Fibroblast of mammary gland (primary cell): ENCODE data around the gene L3MBTL2.

Experiments used
- DNase-seq: peaks from one replicate; pipeline ENCODE4 v3.0.0-alpha.2; 2010; ENCODE audit warnings: low read depth
- H3K4me3 ChIP-seq: 2 replicates; pipeline ENCODE4 v1.5.1; 2011; ENCODE audit warnings: low read depth, mild to moderate bottlenecking, low read length, moderate library complexity; ENCODE audit not compliant: control insufficient read depth
- TF ChIP-seq, protein P1 (sequence below): conservative IDR thresholded peaks from 2 replicates; pipeline ENCODE4 v1.5.1; 2011; ENCODE audit warnings: low read depth, low read length, inconsistent platforms; ENCODE audit not compliant: control insufficient read depth, insufficient read depth

The L3MBTL2 gene

DNA sequence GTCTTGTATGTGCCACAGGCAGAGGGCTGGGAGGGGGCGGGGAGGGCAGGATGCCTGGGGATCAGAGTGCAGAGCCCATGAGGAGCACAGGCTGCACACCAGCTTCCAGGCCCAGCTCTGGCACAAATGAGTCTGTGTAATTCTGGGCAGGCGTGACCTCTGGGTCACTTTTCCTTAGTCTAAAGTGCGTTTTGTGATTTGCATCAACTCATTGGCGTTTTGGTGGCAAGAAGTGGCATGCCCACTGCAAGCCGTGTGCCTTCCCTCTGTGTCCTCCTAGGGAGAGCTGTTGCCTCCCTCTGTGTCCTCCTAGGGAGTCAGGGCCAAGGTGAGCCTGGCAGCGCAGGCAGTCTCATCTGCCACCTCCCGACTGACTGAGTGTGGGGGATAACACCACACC, 18.4 kb downstream of the L3MBTL2 start:
- DNase-seq: no peak
- TF ChIP-seq, protein P1, sequence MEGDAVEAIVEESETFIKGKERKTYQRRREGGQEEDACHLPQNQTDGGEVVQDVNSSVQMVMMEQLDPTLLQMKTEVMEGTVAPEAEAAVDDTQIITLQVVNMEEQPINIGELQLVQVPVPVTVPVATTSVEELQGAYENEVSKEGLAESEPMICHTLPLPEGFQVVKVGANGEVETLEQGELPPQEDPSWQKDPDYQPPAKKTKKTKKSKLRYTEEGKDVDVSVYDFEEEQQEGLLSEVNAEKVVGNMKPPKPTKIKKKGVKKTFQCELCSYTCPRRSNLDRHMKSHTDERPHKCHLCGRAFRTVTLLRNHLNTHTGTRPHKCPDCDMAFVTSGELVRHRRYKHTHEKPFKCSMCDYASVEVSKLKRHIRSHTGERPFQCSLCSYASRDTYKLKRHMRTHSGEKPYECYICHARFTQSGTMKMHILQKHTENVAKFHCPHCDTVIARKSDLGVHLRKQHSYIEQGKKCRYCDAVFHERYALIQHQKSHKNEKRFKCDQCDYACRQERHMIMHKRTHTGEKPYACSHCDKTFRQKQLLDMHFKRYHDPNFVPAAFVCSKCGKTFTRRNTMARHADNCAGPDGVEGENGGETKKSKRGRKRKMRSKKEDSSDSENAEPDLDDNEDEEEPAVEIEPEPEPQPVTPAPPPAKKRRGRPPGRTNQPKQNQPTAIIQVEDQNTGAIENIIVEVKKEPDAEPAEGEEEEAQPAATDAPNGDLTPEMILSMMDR: no peak
- H3K4me3 ChIP-seq: no peak overlapping the region

DNA sequence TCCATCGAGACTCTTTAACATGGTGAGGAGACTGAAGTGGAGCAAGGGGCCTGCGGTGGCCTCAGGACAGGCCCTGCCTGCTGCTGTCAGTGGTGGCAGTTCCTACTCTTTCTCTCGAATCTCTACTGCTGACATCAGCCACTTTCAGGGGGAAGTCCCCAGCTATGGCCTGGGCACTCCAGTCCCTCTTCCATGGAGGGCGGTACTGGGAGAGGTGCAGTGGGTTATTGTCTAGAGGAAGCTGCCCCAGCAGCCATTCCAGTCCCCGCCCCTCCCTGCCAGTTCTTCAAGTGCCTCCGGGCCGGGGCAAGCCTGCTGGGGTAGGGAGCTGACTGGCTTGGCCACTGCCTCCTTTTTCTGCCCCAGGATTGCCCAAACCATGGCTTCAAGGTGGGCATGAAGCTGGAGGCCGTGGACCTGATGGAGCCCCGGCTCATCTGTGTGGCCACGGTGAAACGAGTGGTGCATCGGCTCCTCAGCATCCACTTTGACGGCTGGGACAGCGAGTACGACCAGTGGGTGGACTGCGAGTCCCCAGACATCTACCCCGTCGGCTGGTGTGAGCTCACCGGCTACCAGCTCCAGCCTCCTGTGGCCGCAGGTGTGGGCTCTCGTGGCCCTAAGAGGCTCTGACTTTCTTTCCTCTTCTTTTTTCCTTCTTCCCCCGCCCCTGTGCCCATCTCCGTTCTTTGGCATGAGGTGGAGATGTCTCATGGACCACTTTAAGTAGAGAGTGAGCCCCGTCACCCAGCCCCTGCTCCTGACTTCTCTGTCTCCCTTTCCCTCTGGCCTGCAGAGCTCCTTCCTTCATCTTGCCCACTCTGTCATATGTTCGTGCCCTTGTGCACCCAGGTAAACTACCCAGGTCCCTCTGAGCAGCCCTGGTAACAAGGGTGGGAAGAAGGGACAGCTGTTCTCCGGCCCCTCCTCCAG, 21.9 kb downstream of the L3MBTL2 start:
- TF ChIP-seq, protein P1: no peak
- DNase-seq: no peak
- H3K4me3 ChIP-seq: no peak overlapping the region

DNA sequence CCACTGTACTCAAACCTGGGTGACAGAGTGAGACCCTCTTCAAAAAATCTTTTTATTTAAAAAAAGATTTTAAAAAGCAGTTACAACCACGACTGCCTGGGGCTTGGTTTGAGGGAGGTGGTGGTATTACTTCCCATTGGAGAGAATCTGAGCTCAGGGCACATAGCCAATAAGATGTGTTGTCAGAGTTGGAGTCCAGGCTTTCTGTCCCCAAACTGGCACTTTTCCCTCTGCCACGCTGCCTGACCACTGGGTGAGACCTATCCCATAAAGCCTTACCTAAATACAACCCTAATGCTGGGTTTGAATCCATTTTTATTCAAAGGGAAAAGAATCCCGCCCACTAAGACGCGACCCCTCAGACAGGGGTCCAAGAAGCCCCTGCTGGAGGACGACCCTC, 24.1 kb downstream of the L3MBTL2 start:
- TF ChIP-seq, protein P1: no peak
- no peak for DNase-seq

DNA sequence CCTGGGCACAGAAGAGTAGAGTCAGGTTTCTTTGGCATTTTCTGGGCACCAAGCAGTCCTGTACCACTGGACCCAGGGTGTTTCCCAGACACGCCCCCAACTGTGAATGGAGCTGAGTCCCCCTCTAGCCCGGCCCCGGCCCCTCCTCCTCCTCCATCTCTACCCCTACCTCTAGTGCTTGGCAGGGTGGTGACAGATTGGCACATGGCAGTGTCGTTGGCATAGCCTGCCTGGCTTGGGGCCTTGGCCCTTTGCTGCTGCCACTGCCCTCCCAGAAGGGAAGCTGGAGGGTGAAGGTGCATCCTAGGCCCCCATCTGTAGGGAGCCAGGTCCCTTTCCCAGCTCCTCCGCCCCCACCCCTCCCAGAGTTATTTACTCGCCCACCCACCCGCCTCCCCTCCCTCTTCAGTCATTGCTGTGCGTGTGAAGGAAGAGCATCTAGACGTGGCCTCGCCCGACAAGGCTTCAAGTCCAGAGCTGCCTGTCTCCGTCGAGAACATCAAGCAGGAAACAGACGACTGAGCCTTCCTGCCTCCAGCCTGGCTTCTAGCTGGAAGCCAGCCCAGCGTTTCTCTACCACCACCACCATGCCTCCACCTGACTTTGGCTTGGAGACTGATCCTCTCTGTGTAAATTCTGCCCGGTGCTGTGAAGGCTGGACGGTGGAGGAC, 24.8 kb downstream of the L3MBTL2 start:
- DNase-seq: no peak
- H3K4me3 ChIP-seq: no peak overlapping the region
- TF ChIP-seq, protein P1: no peak

More for the DNA sequence above, 24.1 kb downstream of the L3MBTL2 start:
- no peak overlapping the region for H3K4me3 ChIP-seq

DNA sequence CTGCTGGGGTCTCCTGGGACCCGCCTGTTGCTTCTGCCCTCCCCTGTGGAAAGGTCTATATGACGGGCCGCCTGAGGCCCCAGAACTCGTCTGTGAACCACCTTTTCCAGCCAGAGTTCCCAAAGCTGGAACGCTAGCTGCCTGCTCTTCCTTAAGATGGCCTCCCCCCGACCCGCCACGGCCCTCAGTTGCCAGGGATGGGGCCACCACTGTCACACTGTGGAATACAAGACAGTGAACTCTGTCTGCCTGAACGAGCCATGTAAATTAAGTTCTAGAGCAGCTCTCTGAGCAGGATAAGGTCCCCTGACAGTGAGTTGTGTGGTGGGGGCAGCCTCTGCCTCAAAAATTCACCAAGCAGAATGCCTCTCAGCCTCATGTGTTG, 25.3 kb downstream of the L3MBTL2 start:
- TF ChIP-seq, protein P1: no peak
- H3K4me3 ChIP-seq: no peak overlapping the region
- DNase-seq: no peak

DNA sequence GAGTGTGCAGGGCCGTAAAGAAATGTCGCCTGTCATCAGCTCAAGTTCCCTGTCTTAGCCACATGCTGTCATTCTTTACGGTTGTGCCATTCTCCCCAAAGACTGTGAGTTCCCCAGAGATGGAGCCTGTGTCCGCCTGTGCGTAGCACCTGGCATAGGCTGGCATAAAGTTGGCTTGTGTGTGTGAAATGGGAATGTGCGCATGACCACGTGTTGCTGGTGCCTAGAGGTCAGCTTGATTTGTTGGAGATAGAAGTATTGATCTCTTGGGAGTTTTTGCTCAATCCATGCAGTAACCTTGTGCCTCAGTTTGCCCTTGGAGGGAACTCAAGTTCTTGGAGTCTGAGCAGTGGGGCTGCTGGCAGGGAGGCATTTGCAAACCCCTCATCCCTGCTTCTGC, 26.3 kb downstream of the L3MBTL2 start:
- H3K4me3 ChIP-seq: no peak overlapping the region
- TF ChIP-seq, protein P1: no peak
- DNase-seq: no peak
